Posterior vena cava (tissue), 2 donors: ENCODE results near the gene TRPM4. TPM values are rescaled to one million over a fixed set of nuclear protein-coding genes. Genes with fewer than 3 reads are reported as not detected.

Experiments
- DNase-seq: peaks from one replicate; pipeline ENCODE4 v3.0.0-alpha.2; 2020; ENCODE audit warnings: low spot score
- intact Hi-C, 2 donors: fragments of 100-400 bp; cut with DNase I; formaldehyde crosslinking; loops; one replicate each; pipeline versions ENCODE4 v1.14.1 to v1.14.2; 2022 to 2023
- total RNA-seq, 2 donors: library from RNA; stranded (reverse); fragmentation: NEBNext Ultra II Directional; extraction: Animal tissue kit (Norgen Biotek cat#: 25700); gene quantifications; one replicate each; pipeline ENCODE4 v1.2.1, GENCODE V29; 2021
- donor health status: DM: yes; HTN: yes; CAD: no.
- donor health status: DM: yes; HTN: yes; CAD: no.

The TRPM4 gene
- total RNA-seq, 2 donors from 2014 or later, result 20.5 to 36.0 TPM

GRCh38 chr19:49256691-49257090 is 99.1 kb downstream of the TRPM4 start:
- intact Hi-C loops, result no loop called here

More at GRCh38 chr19:49256691-49257090, 99.1 kb downstream of the TRPM4 start:
- no peak for DNase-seq

Other genes with a start within 250 kb of the TRPM4 start
- gene DHDH, start 224.1 kb upstream of the TRPM4 start, total RNA-seq, result not detected
- gene BAX, start 202.9 kb upstream of the TRPM4 start, total RNA-seq, result 10 to 100 TPM; 44.6 to 53.4 TPM
- 1,000 to 10,000 TPM; 2,854 to 3,275 TPM for gene FTL, start 192.5 kb upstream of the TRPM4 start, total RNA-seq
- 10 to 100 TPM; 28.0 to 39.5 TPM for gene GYS1, start 164.5 kb upstream of the TRPM4 start, total RNA-seq
- gene RUVBL2, start 163.9 kb upstream of the TRPM4 start, total RNA-seq, result 10 to 100 TPM; 34.7 to 43.1 TPM
- not detected for gene LHB, start 140.7 kb upstream of the TRPM4 start, total RNA-seq
- gene CGB3, start 133.5 kb upstream of the TRPM4 start, total RNA-seq, result not detected
- gene CGB2, start 125.9 kb upstream of the TRPM4 start, total RNA-seq, result not detected
- not detected for gene CGB1, start 120.9 kb upstream of the TRPM4 start, total RNA-seq
- gene CGB5, start 113.9 kb upstream of the TRPM4 start, total RNA-seq, result not detected
- not detected for gene CGB8, start 108.7 kb upstream of the TRPM4 start, total RNA-seq
- not detected for gene CGB7, start 100.0 kb upstream of the TRPM4 start, total RNA-seq
- not detected for gene NTF4, start 93.0 kb upstream of the TRPM4 start, total RNA-seq
- not detected for gene KCNA7, start 85.1 kb upstream of the TRPM4 start, total RNA-seq
- gene SNRNP70, start 72.3 kb upstream of the TRPM4 start, total RNA-seq, result 100 to 1,000 TPM; 114 to 124 TPM
- gene LIN7B, start 43.4 kb upstream of the TRPM4 start, total RNA-seq, result 1 to 10 TPM; 9.0 to 9.3 TPM
- gene C19orf73, start 38.6 kb upstream of the TRPM4 start, total RNA-seq, result under 1 TPM in 1 of 2 donors, not detected in 1; 0.81 TPM
- 1 to 10 TPM; 3.6 to 4.9 TPM for gene PPFIA3, start 38.2 kb upstream of the TRPM4 start, total RNA-seq
- 1 to 10 TPM; 1.1 to 2.4 TPM for gene HRC, start 2.4 kb upstream of the TRPM4 start, total RNA-seq
- 1 to 10 TPM; 1.7 to 2.6 TPM for gene SLC6A16, start 167.4 kb downstream of the TRPM4 start, total RNA-seq
- gene CD37, start 177.6 kb downstream of the TRPM4 start, total RNA-seq, result 10 to 100 TPM; 11.5 to 19.6 TPM
- gene TEAD2, start 204.6 kb downstream of the TRPM4 start, total RNA-seq, result 10 to 100 TPM; 31.0 to 32.4 TPM
- gene DKKL1, start 206.1 kb downstream of the TRPM4 start, total RNA-seq, result not detected
- not detected for gene KASH5, start 230.5 kb downstream of the TRPM4 start, total RNA-seq